ENCODE measurements around the gene CDK6. TPM values are rescaled to one million over a fixed set of nuclear protein-coding genes. Genes with fewer than 3 reads are reported as not detected.
"Not testable (repeated sequence)": the region's sequence is repeated elsewhere in the genome, so short reads cannot be mapped to it uniquely, and the experiment has no call there.

Gene CDK6
- total RNA-seq, 1 donor from 2014 or later = 24.8 TPM

- DNase-seq (ENCODE audit: low spot score) = no peak
Measured at GRCh38 chr7:92623544-92623943, 212.8 kb downstream of the CDK6 start.

GRCh38 chr7:92622685-92623084, 213.7 kb downstream of the CDK6 start:
- no peak for DNase-seq (ENCODE audit: low spot score)

GRCh38 chr7:92622030-92622429, 214.3 kb downstream of the CDK6 start:
- DNase-seq (ENCODE audit: low spot score) = no peak

GRCh38 chr7:92621561-92622023, 214.8 kb downstream of the CDK6 start:
- no peak for DNase-seq (ENCODE audit: low spot score)

GRCh38 chr7:92621026-92621540, 215.3 kb downstream of the CDK6 start:
- peak; percentile 74 for DNase-seq (ENCODE audit: low spot score)

- DNase-seq (ENCODE audit: low spot score) = no peak
Measured at GRCh38 chr7:92615861-92616260, 220.5 kb downstream of the CDK6 start.

- no peak for DNase-seq (ENCODE audit: low spot score)
Measured at GRCh38 chr7:92614660-92615174, 221.7 kb downstream of the CDK6 start.

GRCh38 chr7:92613720-92614119, 222.7 kb downstream of the CDK6 start:
- no peak for DNase-seq (ENCODE audit: low spot score)

GRCh38 chr7:92613214-92613613, 223.2 kb downstream of the CDK6 start:
- no peak for DNase-seq (ENCODE audit: low spot score)

- no peak for DNase-seq (ENCODE audit: low spot score)
Measured at GRCh38 chr7:92612501-92612900, 223.9 kb downstream of the CDK6 start.

GRCh38 chr7:92611735-92612134, 224.6 kb downstream of the CDK6 start:
- no peak for DNase-seq (ENCODE audit: low spot score)

GRCh38 chr7:92609921-92610518, 226.4 kb downstream of the CDK6 start:
- no peak for DNase-seq (ENCODE audit: low spot score)

- DNase-seq (ENCODE audit: low spot score) = peak; percentile 54
Measured at GRCh38 chr7:92608380-92609322, 227.7 kb downstream of the CDK6 start.

- no peak for DNase-seq (ENCODE audit: low spot score)
Measured at GRCh38 chr7:92606985-92607384, 229.4 kb downstream of the CDK6 start.

GRCh38 chr7:92604517-92604916, 231.9 kb downstream of the CDK6 start:
- not testable (repeated sequence) for DNase-seq (ENCODE audit: low spot score)

GRCh38 chr7:92603089-92603445, 233.3 kb downstream of the CDK6 start:
- DNase-seq (ENCODE audit: low spot score) = no peak

GRCh38 chr7:92602352-92603088, 233.9 kb downstream of the CDK6 start:
- DNase-seq (ENCODE audit: low spot score) = no peak

- DNase-seq (ENCODE audit: low spot score) = no peak
Measured at GRCh38 chr7:92598310-92598981, 237.9 kb downstream of the CDK6 start.

- DNase-seq (ENCODE audit: low spot score) = no peak
Measured at GRCh38 chr7:92595281-92595680, 241.1 kb downstream of the CDK6 start.

- no peak for DNase-seq (ENCODE audit: low spot score)
Measured at GRCh38 chr7:92594746-92595145, 241.6 kb downstream of the CDK6 start.

- DNase-seq (ENCODE audit: low spot score) = no peak
Measured at GRCh38 chr7:92590711-92591310, 245.6 kb downstream of the CDK6 start.
